ENCODE data around the gene SEPTIN6.

Gene SEPTIN6

DNA sequence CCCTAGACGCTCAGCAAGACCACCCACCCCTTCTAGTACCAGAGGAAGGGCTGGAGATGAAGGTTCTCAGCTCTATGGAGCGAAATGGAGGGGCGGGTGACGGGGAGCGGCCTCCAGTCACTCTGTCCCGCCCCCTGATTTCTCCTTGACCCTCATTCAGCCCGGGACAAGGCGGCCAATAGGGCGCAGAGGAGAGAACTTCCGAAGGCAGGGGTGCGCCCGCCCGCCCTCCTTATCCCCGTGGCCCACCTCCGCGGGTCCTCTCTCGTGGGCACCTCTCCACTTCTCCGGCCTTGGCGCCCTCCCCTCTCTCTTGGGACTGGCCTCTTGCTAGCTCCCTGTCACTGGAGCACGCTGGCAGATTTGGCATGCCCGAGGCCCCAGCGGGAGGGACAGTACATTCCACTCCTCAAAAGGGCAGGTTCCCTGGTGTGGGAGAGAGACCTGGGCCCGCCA lies 1.1 kb upstream of the SEPTIN6 start:
- CTCF ChIA-PET, result interaction anchor here (0.9 to 1.3 kb wide), 2 partner anchors 44 to 84 kb away, joined by 3 read pairs; no protein-coding TSS in a partner anchor
- no peak overlapping the region for H3K4me3 ChIP-seq (ENCODE audit: low read depth, low read length)
- TF ChIP-seq, protein P1, sequence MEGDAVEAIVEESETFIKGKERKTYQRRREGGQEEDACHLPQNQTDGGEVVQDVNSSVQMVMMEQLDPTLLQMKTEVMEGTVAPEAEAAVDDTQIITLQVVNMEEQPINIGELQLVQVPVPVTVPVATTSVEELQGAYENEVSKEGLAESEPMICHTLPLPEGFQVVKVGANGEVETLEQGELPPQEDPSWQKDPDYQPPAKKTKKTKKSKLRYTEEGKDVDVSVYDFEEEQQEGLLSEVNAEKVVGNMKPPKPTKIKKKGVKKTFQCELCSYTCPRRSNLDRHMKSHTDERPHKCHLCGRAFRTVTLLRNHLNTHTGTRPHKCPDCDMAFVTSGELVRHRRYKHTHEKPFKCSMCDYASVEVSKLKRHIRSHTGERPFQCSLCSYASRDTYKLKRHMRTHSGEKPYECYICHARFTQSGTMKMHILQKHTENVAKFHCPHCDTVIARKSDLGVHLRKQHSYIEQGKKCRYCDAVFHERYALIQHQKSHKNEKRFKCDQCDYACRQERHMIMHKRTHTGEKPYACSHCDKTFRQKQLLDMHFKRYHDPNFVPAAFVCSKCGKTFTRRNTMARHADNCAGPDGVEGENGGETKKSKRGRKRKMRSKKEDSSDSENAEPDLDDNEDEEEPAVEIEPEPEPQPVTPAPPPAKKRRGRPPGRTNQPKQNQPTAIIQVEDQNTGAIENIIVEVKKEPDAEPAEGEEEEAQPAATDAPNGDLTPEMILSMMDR (IDR thresholded peaks at IDR 0.05; ENCODE audit: insufficient read depth, low read length, missing control alignments), result no peak
- DNase-seq (ENCODE audit: low read depth, low spot score), result no peak
- POLR2A ChIA-PET, result interaction anchor here (1.5 to 1.8 kb wide), 2 partner anchors 97 to 98 kb away, joined by 4 to 9 read pairs; partner anchors contain the start of gene RPL39

DNA sequence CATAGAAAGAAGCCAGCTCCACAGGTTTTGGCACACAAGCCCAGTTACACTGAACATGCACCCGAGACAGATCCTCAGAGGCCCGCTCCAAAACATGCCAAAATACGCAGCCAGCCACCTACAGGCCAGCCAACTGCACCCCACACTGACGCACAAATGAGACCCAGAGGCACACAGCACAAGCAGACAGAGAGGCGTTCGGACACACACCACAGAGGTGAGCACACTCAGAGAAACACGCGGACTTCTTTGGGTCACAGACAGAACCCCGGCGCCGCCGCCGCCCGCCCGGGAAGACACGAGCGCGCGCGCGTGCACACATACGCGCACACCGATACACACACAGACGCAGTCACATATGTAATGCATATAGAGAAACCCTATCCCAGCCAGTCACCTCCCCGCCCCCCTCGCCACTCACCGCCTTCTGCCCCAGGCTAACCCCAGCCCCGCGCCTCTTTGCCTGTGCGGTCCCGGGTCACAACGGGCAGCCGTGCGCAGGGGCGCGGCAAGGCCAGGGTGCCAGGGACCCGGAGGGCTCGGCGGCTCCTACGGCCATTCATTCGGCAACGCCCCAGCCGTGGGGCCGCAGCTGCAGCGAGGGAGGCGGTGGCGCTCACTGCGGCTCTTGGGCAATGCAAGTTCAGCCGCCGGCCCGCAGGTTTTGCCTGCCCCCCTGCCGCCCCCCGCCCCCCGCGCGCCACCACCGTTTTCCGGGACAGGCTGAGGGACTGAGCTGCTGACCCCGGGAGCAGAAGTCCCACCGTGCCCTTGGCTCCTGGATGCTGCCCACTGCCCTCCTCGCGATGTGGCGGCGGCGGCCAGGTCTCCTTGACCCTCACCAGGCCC lies 553 bp downstream of the SEPTIN6 start:
- peak overlapping the region; percentile 69 for H3K4me3 ChIP-seq (ENCODE audit: low read depth, low read length)
- ChIA-PET CTCF (interaction anchor here (1.2 kb wide), 1 partner anchor 222 kb away, joined by 3 read pairs; no protein-coding TSS in a partner anchor), POLR2A (interaction anchor here (1.0 to 1.8 kb wide), 3 partner anchors 17 to 100 kb away, joined by 4 to 9 read pairs (median 4); partner anchors contain the start of gene RPL39)
- TF ChIP-seq, protein P1 (IDR thresholded peaks at IDR 0.05; ENCODE audit: insufficient read depth, low read length, missing control alignments), result peak; percentile 15
- no peak for DNase-seq (ENCODE audit: low read depth, low spot score)

DNA sequence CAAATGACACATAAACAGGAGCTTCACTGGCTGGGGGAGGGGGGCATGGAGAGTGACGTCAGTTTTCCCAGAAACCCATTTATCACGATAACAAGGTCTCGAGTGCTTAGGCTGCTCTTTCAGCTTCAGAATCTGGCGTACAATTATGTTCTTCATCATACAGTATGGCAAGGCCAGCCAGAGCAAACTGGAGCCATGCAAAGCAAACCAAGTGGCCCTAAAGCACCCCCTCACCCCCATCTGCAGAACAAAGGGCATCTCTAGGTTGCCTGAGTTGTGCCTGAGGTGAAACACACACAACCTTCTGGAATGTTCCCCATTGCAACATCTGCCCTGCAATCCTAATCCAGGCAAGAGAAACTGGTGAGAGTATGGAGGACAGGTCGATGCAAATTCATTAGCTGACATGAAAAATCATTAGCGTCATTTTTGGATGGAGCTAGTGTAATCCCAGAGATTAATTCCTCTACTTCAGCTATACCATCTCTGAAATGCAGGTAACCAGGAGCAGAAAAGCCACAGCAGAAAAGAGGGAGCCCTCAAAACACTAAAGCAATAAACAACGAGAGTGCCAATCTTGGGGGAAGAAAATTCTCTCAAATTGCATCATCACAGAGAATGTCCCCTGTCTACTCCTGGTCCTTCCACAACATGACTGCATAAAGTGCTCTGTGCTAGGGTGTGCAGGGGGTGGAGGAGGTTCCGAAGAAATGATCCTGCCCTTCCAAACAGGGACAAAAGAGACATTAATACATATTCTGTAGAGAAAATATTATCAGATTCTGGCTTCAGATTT lies 1.8 kb downstream of the SEPTIN6 start:
- ChIA-PET CTCF (interaction anchor here (0.7 to 1.2 kb wide), 4 partner anchors 37 to 221 kb away, joined by 3 read pairs; no protein-coding TSS in a partner anchor), POLR2A (interaction anchor here (0.8 kb wide), 1 partner anchor 15 kb away, joined by 4 read pairs; no protein-coding TSS in a partner anchor)
- TF ChIP-seq, protein P1 (IDR thresholded peaks at IDR 0.05; ENCODE audit: insufficient read depth, low read length, missing control alignments), result no peak
- no peak for DNase-seq (ENCODE audit: low read depth, low spot score)
- peak overlapping the region; percentile 69 for H3K4me3 ChIP-seq (ENCODE audit: low read depth, low read length)

DNA sequence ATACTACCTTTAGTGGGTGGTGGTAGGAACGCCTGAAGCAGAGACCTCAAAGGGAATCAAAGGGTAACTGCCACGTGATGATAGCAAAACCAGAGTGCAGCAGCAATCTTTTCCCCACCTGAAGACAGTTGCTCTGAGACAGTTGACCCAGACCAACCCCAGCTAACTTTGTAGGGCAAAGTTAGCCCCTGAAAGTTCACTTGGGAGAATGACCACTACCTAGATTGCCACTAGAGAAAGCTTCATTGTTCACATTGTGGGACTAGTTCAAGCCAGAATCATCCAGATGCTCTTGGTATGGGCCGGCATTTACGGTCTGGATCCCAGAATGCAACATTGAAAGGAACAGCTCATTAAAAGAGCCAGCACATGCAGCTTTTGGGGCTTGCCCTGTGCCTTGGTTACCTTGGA lies 4.1 kb downstream of the SEPTIN6 start:
- no peak for DNase-seq (ENCODE audit: low read depth, low spot score)
- CTCF ChIA-PET, result interaction anchor here (2.6 kb wide), 1 partner anchor 10 kb away, joined by 10 read pairs; no protein-coding TSS in a partner anchor
- POLR2A ChIA-PET, result no interaction called here
- H3K4me3 ChIP-seq (ENCODE audit: low read depth, low read length), result no peak overlapping the region
- TF ChIP-seq, protein P1 (IDR thresholded peaks at IDR 0.05; ENCODE audit: insufficient read depth, low read length, missing control alignments), result no peak

DNA sequence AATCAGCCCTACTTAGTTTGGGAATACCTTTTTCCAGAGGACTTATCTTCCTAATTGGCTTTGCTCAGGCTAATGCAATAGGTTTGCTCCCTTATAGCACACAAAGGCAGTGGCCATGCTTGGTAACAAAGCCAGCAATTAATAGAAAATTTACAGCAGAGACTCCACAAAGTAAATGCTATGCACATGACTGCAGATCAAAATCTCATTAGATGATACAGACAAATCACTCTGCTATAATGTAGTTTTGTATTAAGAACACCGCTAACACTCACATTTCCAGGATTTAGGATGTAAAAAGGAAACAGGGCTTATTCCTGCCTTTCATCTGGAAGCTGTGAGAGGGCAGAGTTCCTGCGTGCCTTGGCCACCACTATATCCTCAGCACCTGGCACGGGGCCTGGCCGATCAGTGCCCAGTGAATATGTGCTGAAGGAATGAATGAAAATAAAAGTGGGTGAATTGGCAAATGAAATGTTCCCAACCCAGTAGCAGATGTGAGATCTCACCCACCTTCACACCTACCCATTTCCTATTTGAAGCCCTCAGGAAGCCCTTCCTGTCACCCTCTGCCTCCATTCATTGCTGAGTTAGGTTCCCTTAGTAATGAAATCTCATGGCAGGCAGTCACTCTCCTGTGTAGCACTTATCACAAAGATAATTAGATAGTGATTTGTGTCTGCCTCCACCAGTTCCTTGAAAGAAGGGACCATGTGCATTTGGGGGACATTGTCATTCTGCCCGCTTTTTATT lies 5.1 kb downstream of the SEPTIN6 start:
- TF ChIP-seq, protein P1 (IDR thresholded peaks at IDR 0.05; ENCODE audit: insufficient read depth, low read length, missing control alignments), result no peak
- no peak overlapping the region for H3K4me3 ChIP-seq (ENCODE audit: low read depth, low read length)
- ChIA-PET CTCF (interaction anchor here (2.6 kb wide), 1 partner anchor 11 kb away, joined by 10 read pairs; no protein-coding TSS in a partner anchor), POLR2A (no interaction called here)
- DNase-seq (ENCODE audit: low read depth, low spot score), result no peak

Measured in AG04449 (cell line).